K562 (cell line): ENCODE results near the gene SHANK3. TPM values are rescaled to one million over a fixed set of nuclear protein-coding genes. Genes with fewer than 3 reads are reported as not detected.

Source experiments
- MAFG ChIP-seq: fragments of 450-650 bp; conservative IDR thresholded peaks from 2 replicates; pipeline ENCODE4 v1.6.1; 2016; ENCODE audit warnings: missing genetic modification characterization, missing compliant biosample characterization
- ZNF561 ChIP-seq: fragments of 450-650 bp; formaldehyde crosslinking; conservative IDR thresholded peaks from 2 replicates; pipeline ENCODE4 v1.4.0; 2020; ENCODE audit warnings: mild to moderate bottlenecking, moderate library complexity
- polyA plus RNA-seq, 8 experiments: library from polyadenylated mRNA; depleted of rRNA in 4 of 8; stranded (reverse) in 5 of 8; unstranded in 3 of 8; fragments of >200 nt; fragmentation: Nextera tagmentation in 2 of 8; fragmentation: Illumina TruSeq in 1 of 8; extraction: Ambion mirVana in 2 of 8; extraction: Trizol in 1 of 8; gene quantifications; 2 replicates each; pipeline versions ENCODE4 v1.2.1 to v1.2.3, GENCODE V29; 2011 to 2014; ENCODE audit warnings: inconsistent platforms in 1 of 8, missing spikeins in 1 of 8
- total RNA-seq, 7 experiments: library from RNA; depleted of rRNA in 6 of 7; stranded (reverse); fragments of >200 nt in 6 of 7; fragmentation: Illumina TruSeq in 2 of 7; extraction: Trizol in 2 of 7; gene quantifications; 2 replicates each; pipeline versions ENCODE4 v1.2.1 to v1.2.3, GENCODE V29; 2011 to 2021; ENCODE audit warnings: low replicate concordance in 1 of 7
- TF ChIP-seq, protein P1 (sequence below): fragments of 450-650 bp; IDR thresholded peaks from 2 replicates; pipeline ENCODE4 v1.6.1; 2016; ENCODE audit warnings: mild to moderate bottlenecking, moderate library complexity
- TF ChIP-seq, protein P2 (sequence below), 3 experiments: IDR thresholded peaks in 2 of 3; conservative IDR thresholded peaks in 1 of 3; 2 replicates each; pipeline ENCODE4 v1.5.1; 2011 to 2012; ENCODE audit warnings: low read length in 3 of 3, mild to moderate bottlenecking in 3 of 3, control low read depth in 2 of 3, improper control_type of control experiment in 1 of 3, inconsistent platforms in 1 of 3, low read depth in 1 of 3, mixed read lengths in 1 of 3, moderate library complexity in 1 of 3; ENCODE audit not compliant: insufficient read depth in 2 of 3
- TF ChIP-seq, protein P3 (sequence below): fragments of 450-650 bp; IDR thresholded peaks from 2 replicates; pipeline ENCODE4 v1.6.1; 2016; ENCODE audit warnings: mild to moderate bottlenecking

Gene SHANK3
- total and polyA plus RNA-seq, 9 of the 15 experiments (the other 6 are each of a cell fraction or from before 2014, with no cell fraction given): 0.01 to 0.07 (median 0.03) TPM; not detected in 6

DNA sequence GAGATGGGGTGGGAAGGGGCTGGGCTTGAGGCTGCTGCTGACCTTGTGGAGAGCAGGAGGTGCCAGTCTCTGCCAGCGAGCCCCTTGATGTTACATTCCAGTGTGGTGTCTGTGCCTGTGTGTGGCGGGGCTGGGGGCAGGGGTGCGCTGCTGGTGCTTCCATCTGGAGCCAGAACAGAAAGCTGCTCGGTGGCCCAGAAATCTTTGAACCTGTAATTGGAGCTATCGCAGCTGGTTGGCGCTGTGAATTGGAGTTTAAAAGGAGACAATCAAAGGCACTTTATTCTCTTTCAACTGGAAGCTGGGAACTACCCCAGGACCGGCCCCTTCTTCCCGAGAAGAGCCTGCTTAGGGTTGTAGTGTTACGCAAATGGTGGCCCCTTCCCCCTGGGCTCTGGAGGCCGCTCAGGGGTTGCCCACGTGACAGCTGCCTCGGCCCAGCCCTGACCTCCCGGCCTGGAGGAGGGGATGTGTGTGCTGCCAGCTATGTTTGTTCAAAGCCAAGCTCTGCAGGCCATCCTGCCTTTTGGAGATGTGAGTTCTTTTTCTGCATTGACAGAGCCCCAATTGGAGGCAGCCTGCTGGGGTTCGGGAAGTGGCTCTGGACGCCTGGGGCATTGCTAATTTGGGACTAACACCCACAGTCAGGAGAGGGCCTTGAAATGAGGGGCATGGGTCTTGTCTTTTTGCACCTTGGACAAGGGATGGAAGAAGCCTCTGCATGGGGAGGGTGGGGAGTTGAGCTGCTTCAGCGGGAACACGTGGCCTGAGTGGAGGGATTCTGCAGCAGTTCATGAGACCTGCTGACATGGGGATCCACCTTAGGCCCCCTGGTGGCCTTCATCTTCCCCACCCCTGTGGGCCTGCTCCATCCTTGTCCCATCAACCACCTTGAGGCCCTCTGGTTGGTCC, 30.7 kb upstream of the SHANK3 start (continued):
- TF ChIP-seq, protein P1, sequence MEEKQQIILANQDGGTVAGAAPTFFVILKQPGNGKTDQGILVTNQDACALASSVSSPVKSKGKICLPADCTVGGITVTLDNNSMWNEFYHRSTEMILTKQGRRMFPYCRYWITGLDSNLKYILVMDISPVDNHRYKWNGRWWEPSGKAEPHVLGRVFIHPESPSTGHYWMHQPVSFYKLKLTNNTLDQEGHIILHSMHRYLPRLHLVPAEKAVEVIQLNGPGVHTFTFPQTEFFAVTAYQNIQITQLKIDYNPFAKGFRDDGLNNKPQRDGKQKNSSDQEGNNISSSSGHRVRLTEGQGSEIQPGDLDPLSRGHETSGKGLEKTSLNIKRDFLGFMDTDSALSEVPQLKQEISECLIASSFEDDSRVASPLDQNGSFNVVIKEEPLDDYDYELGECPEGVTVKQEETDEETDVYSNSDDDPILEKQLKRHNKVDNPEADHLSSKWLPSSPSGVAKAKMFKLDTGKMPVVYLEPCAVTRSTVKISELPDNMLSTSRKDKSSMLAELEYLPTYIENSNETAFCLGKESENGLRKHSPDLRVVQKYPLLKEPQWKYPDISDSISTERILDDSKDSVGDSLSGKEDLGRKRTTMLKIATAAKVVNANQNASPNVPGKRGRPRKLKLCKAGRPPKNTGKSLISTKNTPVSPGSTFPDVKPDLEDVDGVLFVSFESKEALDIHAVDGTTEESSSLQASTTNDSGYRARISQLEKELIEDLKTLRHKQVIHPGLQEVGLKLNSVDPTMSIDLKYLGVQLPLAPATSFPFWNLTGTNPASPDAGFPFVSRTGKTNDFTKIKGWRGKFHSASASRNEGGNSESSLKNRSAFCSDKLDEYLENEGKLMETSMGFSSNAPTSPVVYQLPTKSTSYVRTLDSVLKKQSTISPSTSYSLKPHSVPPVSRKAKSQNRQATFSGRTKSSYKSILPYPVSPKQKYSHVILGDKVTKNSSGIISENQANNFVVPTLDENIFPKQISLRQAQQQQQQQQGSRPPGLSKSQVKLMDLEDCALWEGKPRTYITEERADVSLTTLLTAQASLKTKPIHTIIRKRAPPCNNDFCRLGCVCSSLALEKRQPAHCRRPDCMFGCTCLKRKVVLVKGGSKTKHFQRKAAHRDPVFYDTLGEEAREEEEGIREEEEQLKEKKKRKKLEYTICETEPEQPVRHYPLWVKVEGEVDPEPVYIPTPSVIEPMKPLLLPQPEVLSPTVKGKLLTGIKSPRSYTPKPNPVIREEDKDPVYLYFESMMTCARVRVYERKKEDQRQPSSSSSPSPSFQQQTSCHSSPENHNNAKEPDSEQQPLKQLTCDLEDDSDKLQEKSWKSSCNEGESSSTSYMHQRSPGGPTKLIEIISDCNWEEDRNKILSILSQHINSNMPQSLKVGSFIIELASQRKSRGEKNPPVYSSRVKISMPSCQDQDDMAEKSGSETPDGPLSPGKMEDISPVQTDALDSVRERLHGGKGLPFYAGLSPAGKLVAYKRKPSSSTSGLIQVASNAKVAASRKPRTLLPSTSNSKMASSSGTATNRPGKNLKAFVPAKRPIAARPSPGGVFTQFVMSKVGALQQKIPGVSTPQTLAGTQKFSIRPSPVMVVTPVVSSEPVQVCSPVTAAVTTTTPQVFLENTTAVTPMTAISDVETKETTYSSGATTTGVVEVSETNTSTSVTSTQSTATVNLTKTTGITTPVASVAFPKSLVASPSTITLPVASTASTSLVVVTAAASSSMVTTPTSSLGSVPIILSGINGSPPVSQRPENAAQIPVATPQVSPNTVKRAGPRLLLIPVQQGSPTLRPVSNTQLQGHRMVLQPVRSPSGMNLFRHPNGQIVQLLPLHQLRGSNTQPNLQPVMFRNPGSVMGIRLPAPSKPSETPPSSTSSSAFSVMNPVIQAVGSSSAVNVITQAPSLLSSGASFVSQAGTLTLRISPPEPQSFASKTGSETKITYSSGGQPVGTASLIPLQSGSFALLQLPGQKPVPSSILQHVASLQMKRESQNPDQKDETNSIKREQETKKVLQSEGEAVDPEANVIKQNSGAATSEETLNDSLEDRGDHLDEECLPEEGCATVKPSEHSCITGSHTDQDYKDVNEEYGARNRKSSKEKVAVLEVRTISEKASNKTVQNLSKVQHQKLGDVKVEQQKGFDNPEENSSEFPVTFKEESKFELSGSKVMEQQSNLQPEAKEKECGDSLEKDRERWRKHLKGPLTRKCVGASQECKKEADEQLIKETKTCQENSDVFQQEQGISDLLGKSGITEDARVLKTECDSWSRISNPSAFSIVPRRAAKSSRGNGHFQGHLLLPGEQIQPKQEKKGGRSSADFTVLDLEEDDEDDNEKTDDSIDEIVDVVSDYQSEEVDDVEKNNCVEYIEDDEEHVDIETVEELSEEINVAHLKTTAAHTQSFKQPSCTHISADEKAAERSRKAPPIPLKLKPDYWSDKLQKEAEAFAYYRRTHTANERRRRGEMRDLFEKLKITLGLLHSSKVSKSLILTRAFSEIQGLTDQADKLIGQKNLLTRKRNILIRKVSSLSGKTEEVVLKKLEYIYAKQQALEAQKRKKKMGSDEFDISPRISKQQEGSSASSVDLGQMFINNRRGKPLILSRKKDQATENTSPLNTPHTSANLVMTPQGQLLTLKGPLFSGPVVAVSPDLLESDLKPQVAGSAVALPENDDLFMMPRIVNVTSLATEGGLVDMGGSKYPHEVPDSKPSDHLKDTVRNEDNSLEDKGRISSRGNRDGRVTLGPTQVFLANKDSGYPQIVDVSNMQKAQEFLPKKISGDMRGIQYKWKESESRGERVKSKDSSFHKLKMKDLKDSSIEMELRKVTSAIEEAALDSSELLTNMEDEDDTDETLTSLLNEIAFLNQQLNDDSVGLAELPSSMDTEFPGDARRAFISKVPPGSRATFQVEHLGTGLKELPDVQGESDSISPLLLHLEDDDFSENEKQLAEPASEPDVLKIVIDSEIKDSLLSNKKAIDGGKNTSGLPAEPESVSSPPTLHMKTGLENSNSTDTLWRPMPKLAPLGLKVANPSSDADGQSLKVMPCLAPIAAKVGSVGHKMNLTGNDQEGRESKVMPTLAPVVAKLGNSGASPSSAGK: 0 out of 2 replicates have a peak, but pooled peaks have one; percentile 11
- TF ChIP-seq ZNF561 (CRISPR knock-in tag): no peak
- TF ChIP-seq, protein P2, sequence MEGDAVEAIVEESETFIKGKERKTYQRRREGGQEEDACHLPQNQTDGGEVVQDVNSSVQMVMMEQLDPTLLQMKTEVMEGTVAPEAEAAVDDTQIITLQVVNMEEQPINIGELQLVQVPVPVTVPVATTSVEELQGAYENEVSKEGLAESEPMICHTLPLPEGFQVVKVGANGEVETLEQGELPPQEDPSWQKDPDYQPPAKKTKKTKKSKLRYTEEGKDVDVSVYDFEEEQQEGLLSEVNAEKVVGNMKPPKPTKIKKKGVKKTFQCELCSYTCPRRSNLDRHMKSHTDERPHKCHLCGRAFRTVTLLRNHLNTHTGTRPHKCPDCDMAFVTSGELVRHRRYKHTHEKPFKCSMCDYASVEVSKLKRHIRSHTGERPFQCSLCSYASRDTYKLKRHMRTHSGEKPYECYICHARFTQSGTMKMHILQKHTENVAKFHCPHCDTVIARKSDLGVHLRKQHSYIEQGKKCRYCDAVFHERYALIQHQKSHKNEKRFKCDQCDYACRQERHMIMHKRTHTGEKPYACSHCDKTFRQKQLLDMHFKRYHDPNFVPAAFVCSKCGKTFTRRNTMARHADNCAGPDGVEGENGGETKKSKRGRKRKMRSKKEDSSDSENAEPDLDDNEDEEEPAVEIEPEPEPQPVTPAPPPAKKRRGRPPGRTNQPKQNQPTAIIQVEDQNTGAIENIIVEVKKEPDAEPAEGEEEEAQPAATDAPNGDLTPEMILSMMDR (IDR thresholded peaks at IDR 0.05 in 2 of 3, conservative IDR thresholded peaks at IDR 0.05 in 1 of 3; ENCODE audit: insufficient read depth in 2 of 3, low read depth in 1 of 3, low read length in 3 of 3): peak; percentile 24 to 35 (median 25); a peak in 3 of 6 replicates
- no peak for TF ChIP-seq MAFG
- TF ChIP-seq, protein P3, sequence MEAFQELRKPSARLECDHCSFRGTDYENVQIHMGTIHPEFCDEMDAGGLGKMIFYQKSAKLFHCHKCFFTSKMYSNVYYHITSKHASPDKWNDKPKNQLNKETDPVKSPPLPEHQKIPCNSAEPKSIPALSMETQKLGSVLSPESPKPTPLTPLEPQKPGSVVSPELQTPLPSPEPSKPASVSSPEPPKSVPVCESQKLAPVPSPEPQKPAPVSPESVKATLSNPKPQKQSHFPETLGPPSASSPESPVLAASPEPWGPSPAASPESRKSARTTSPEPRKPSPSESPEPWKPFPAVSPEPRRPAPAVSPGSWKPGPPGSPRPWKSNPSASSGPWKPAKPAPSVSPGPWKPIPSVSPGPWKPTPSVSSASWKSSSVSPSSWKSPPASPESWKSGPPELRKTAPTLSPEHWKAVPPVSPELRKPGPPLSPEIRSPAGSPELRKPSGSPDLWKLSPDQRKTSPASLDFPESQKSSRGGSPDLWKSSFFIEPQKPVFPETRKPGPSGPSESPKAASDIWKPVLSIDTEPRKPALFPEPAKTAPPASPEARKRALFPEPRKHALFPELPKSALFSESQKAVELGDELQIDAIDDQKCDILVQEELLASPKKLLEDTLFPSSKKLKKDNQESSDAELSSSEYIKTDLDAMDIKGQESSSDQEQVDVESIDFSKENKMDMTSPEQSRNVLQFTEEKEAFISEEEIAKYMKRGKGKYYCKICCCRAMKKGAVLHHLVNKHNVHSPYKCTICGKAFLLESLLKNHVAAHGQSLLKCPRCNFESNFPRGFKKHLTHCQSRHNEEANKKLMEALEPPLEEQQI: no peak
